K562 (cell line): ENCODE data around the gene PALM3. TPM values are rescaled to one million over a fixed set of nuclear protein-coding genes. Genes with fewer than 3 reads are reported as not detected.

Experiments used
- ATF1 ChIP-seq, 2 experiments: fragments of 450-650 bp in 1 of 2; IDR thresholded peaks; 2 replicates each; pipeline ENCODE4 v1.6.1; 2016; ENCODE audit warnings: missing compliant biosample characterization in 1 of 2, missing genetic modification characterization in 1 of 2
- BRCA1 ChIP-seq, 2 experiments: fragments of 450-650 bp in 1 of 2; sonication (generic) in 1 of 2; formaldehyde crosslinking in 1 of 2; IDR thresholded peaks; 2 replicates each; pipeline versions ENCODE4 v1.5.0 to v1.6.1; 2017 to 2020; ENCODE audit warnings: mild to moderate bottlenecking in 1 of 2, missing genetic modification reagents in 1 of 2
- CBX1 ChIP-seq: sonication (generic); IDR thresholded peaks from 2 replicates; pipeline ENCODE4 v1.6.1; 2016; ENCODE audit warnings: antibody characterized with exemption, low read depth, mild to moderate bottlenecking
- CBX8 ChIP-seq: fragments of 200-600 bp; sonication (generic); IDR thresholded peaks from 2 replicates; pipeline ENCODE4 v1.6.1; 2012; ENCODE audit warnings: borderline replicate concordance, mixed run types, low read depth, mild to moderate bottlenecking, moderate library complexity, mixed read lengths, low read length, control low read depth, inconsistent platforms; ENCODE audit not compliant: poor library complexity, severe bottlenecking; ENCODE audit errors: extremely low read depth
- CHCHD3 ChIP-seq: fragments of 250-450 bp; sonication (Bioruptor Pico); IDR thresholded peaks from 2 replicates; pipeline ENCODE4 v2.1.2; 2022; ENCODE audit warnings: mild to moderate bottlenecking
- CHD2 ChIP-seq: IDR thresholded peaks from 2 replicates; pipeline ENCODE4 v1.6.1; 2011; ENCODE audit warnings: low read depth, low read length
- ETS2 ChIP-seq: IDR thresholded peaks from 2 replicates; pipeline ENCODE4 v1.6.1; 2016; ENCODE audit warnings: borderline replicate concordance, missing genetic modification characterization, mild to moderate bottlenecking, moderate library complexity, missing compliant biosample characterization; ENCODE audit not compliant: poor library complexity, severe bottlenecking
- GATAD2A ChIP-seq: fragments of 450-650 bp; IDR thresholded peaks from 2 replicates; pipeline ENCODE4 v1.6.1; 2017
- HNRNPK ChIP-seq: fragments of 200-400 bp; formaldehyde crosslinking; IDR thresholded peaks from one replicate; pipeline ENCODE4 v1.6.1; 2018; ENCODE audit warnings: mild to moderate bottlenecking, low read depth, low read length; ENCODE audit not compliant: poor library complexity, severe bottlenecking
- KDM1A ChIP-seq, 2 experiments: fragments of 450-650 bp; IDR thresholded peaks; 2 replicates each; pipeline ENCODE4 v1.6.1; 2016; ENCODE audit warnings: mild to moderate bottlenecking in 2 of 2
- NFE2 ChIP-seq: IDR thresholded peaks from 2 replicates; pipeline ENCODE4 v1.6.1; 2014; ENCODE audit warnings: antibody characterized with exemption, low read depth
- NFXL1 ChIP-seq: fragments of 450-650 bp; formaldehyde crosslinking; IDR thresholded peaks from 2 replicates; pipeline ENCODE4 v1.4.0; 2021; ENCODE audit warnings: mild to moderate bottlenecking
- RBM34 ChIP-seq: fragments of 200-400 bp; formaldehyde crosslinking; IDR thresholded peaks from 2 replicates; pipeline ENCODE4 v1.6.1; 2018; ENCODE audit warnings: low read length, borderline replicate concordance; ENCODE audit not compliant: insufficient read depth
- RFX1 ChIP-seq: fragments of 450-650 bp; IDR thresholded peaks from 2 replicates; pipeline ENCODE4 v1.6.1; 2016; ENCODE audit warnings: mild to moderate bottlenecking, moderate library complexity
- SMAD2 ChIP-seq: fragments of 150-350 bp; IDR thresholded peaks from 2 replicates; pipeline ENCODE4 v1.6.1; 2014; ENCODE audit warnings: low read depth, mild to moderate bottlenecking, low read length
- SMARCE1 ChIP-seq: fragments of 450-650 bp; IDR thresholded peaks from 2 replicates; pipeline ENCODE4 v1.7.1; 2016; ENCODE audit warnings: mild to moderate bottlenecking
- STAT5B ChIP-seq: fragments of 250-450 bp; sonication (Bioruptor Pico); IDR thresholded peaks from 2 replicates; pipeline ENCODE4 v1.8.0; 2021; ENCODE audit warnings: mild to moderate bottlenecking, inconsistent platforms
- TBL1XR1 ChIP-seq, 2 experiments: IDR thresholded peaks; 2 replicates each; pipeline ENCODE4 v1.6.1; 2012; ENCODE audit warnings: improper control_type of control experiment in 2 of 2, low read length in 2 of 2, mild to moderate bottlenecking in 1 of 2
- TCF3 ChIP-seq: sonication (generic); formaldehyde crosslinking; IDR thresholded peaks from 2 replicates; pipeline ENCODE4 v1.4.0; 2020; ENCODE audit warnings: mild to moderate bottlenecking, missing genetic modification reagents
- TRIM28 ChIP-seq: fragments of 450-650 bp; IDR thresholded peaks from 2 replicates; pipeline ENCODE4 v1.6.1; 2017
- ZNF311 ChIP-seq: fragments of 250-450 bp; sonication (Bioruptor Pico); IDR thresholded peaks from 2 replicates; pipeline ENCODE4 v1.4.0; 2020; ENCODE audit warnings: mild to moderate bottlenecking, moderate library complexity
- ZNF778 ChIP-seq: fragments of 450-650 bp; formaldehyde crosslinking; IDR thresholded peaks from 2 replicates; pipeline ENCODE4 v1.4.0; 2020; ENCODE audit warnings: mild to moderate bottlenecking, moderate library complexity
- ZZZ3 ChIP-seq: fragments of 450-650 bp; IDR thresholded peaks from 2 replicates; pipeline ENCODE4 v1.6.1; 2016; ENCODE audit warnings: antibody characterized with exemption, mild to moderate bottlenecking, moderate library complexity
- polyA plus RNA-seq, 8 experiments: library from polyadenylated mRNA; depleted of rRNA in 4 of 8; stranded (reverse) in 5 of 8; unstranded in 3 of 8; fragments of >200 nt; fragmentation: Nextera tagmentation in 2 of 8; fragmentation: Illumina TruSeq in 1 of 8; extraction: Ambion mirVana in 2 of 8; extraction: Trizol in 1 of 8; gene quantifications; 2 replicates each; pipeline versions ENCODE4 v1.2.1 to v1.2.3, GENCODE V29; 2011 to 2014; ENCODE audit warnings: inconsistent platforms in 1 of 8, missing spikeins in 1 of 8
- total RNA-seq, 7 experiments: library from RNA; depleted of rRNA in 6 of 7; stranded (reverse); fragments of >200 nt in 6 of 7; fragmentation: Illumina TruSeq in 2 of 7; extraction: Trizol in 2 of 7; gene quantifications; 2 replicates each; pipeline versions ENCODE4 v1.2.1 to v1.2.3, GENCODE V29; 2011 to 2021; ENCODE audit warnings: low replicate concordance in 1 of 7
- TF ChIP-seq, protein P1 (sequence below), 2 experiments: fragments of 450-650 bp; conservative IDR thresholded peaks; 2 replicates each; pipeline ENCODE4 v1.6.1; 2017; ENCODE audit warnings: mild to moderate bottlenecking in 2 of 2, moderate library complexity in 2 of 2
- TF ChIP-seq, protein P2 (sequence below), 3 experiments: fragments of 200-800 bp in 1 of 3; fragments of 250-450 bp in 1 of 3; fragments of 450-650 bp in 1 of 3; sonication (Bioruptor Pico) in 1 of 3; sonication (Bioruptor generic) in 1 of 3; formaldehyde crosslinking in 1 of 3; IDR thresholded peaks; 2 replicates each; pipeline versions ENCODE4 v1.6.1 to v1.8.0; 2016 to 2022; ENCODE audit warnings: mild to moderate bottlenecking in 2 of 3, missing genetic modification characterization in 2 of 3, missing compliant biosample characterization in 1 of 3, moderate library complexity in 1 of 3

Gene PALM3
- total and polyA plus RNA-seq, 9 of the 15 experiments (the other 6 are each of a cell fraction or from before 2014, with no cell fraction given) = 0.07 to 9.3 (median 3.3) TPM

DNA sequence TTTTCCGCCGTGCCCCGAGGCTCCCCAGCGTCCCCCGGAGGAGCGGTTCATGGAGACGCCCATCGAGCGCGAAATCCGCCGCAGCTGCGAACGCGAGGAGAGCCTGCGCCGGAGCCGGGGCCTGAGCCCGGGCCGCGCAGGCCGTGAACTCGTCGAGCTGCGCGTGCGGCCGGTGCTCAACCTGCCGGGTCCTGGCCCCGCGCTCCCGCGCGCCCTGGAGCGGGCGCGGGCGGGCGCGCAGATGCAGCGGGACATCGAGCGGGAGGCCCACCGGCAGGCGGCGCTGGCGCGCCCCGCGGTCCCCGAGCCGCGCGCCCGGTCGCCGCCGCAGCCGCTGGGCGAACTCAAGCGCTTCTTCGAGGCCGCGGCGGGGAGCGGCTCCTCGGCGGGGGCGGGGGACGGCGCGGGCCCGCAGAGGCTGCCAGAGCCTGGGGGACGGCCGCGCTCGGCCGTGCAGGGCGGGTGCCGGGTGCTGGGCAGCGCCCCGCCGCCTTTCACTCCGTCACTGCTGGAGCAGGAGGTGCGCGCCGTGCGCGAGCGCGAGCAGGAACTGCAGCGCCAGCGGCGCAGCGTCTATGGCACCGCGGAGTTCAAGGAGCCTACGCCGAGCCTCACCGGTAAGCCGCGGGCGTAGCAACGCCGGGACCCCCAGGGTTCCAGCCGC is 11.5 kb upstream of the PALM3 start (continued):
- TF ChIP-seq ATF1 (CRISPR knock-in tag; IDR thresholded peaks at IDR 0.05) (no peak), ATF1 (tag; IDR thresholded peaks at IDR 0.05) (no peak), SMAD2 (no peak), RFX1 (no peak), TRIM28 (no peak), CBX8 (no peak), RBM34 (no peak), BRCA1 (IDR thresholded peaks at IDR 0.05) (no peak), BRCA1 (CRISPR knock-in tag; IDR thresholded peaks at IDR 0.05) (no peak), ZZZ3 (no peak), STAT5B (CRISPR knock-in tag) (no peak), SMARCE1 (no peak), GATAD2A (no peak), CHCHD3 (CRISPR knock-in tag) (no peak), CBX1 (no peak), TBL1XR1 (IDR thresholded peaks at IDR 0.05; ENCODE audit: low read length in 2 of 2) (no peak), NFE2 (no peak), ETS2 (tag) (no peak), NFXL1 (CRISPR knock-in tag) (no peak), CHD2 (no peak), ZNF311 (CRISPR knock-in tag) (no peak), HNRNPK (no peak), TCF3 (CRISPR knock-in tag) (no peak), KDM1A (IDR thresholded peaks at IDR 0.05) (no peak), ZNF778 (no peak)
- TF ChIP-seq, protein P1, sequence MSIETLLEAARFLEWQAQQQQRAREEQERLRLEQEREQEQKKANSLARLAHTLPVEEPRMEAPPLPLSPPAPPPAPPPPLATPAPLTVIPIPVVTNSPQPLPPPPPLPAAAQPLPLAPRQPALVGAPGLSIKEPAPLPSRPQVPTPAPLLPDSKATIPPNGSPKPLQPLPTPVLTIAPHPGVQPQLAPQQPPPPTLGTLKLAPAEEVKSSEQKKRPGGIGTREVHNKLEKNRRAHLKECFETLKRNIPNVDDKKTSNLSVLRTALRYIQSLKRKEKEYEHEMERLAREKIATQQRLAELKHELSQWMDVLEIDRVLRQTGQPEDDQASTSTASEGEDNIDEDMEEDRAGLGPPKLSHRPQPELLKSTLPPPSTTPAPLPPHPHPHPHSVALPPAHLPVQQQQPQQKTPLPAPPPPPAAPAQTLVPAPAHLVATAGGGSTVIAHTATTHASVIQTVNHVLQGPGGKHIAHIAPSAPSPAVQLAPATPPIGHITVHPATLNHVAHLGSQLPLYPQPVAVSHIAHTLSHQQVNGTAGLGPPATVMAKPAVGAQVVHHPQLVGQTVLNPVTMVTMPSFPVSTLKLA (conservative IDR thresholded peaks at IDR 0.05) = no peak
- TF ChIP-seq, protein P2, sequence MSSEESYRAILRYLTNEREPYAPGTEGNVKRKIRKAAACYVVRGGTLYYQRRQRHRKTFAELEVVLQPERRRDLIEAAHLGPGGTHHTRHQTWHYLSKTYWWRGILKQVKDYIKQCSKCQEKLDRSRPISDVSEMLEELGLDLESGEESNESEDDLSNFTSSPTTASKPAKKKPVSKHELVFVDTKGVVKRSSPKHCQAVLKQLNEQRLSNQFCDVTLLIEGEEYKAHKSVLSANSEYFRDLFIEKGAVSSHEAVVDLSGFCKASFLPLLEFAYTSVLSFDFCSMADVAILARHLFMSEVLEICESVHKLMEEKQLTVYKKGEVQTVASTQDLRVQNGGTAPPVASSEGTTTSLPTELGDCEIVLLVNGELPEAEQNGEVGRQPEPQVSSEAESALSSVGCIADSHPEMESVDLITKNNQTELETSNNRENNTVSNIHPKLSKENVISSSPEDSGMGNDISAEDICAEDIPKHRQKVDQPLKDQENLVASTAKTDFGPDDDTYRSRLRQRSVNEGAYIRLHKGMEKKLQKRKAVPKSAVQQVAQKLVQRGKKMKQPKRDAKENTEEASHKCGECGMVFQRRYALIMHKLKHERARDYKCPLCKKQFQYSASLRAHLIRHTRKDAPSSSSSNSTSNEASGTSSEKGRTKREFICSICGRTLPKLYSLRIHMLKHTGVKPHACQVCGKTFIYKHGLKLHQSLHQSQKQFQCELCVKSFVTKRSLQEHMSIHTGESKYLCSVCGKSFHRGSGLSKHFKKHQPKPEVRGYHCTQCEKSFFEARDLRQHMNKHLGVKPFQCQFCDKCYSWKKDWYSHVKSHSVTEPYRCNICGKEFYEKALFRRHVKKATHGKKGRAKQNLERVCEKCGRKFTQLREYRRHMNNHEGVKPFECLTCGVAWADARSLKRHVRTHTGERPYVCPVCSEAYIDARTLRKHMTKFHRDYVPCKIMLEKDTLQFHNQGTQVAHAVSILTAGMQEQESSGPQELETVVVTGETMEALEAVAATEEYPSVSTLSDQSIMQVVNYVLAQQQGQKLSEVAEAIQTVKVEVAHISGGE (CRISPR knock-in tag; IDR thresholded peaks at IDR 0.05) = peak in 1 of 3 experiments; percentile 48; a peak in 1 of 6 replicates
